ENCODE data around the gene VAT1L. TPM values are rescaled to one million over a fixed set of nuclear protein-coding genes. Genes with fewer than 3 reads are reported as not detected.

VAT1L gene
- total RNA-seq, 4 donors from 2014 or later = 0.89 to 4.7 (median 2.3) TPM

GRCh38 chr16:77871932-77872331 is 83.6 kb downstream of the VAT1L start:
- no peaks in the 10 kb centered on the region for H3K4me1 ChIP-seq
- WGBS, 2 donors (ENCODE audit: low coverage in 1 of 2) = 100% methylated on average over 1 of the region's 1 CpG
- TF ChIP-seq EP300 (IDR thresholded peaks at IDR 0.05) = no peak
- TF ChIP-seq CTCF (IDR thresholded peaks at IDR 0.05) = no peak
- TF ChIP-seq POLR2A (IDR thresholded peaks at IDR 0.05) = no peak
- no peak for TF ChIP-seq POLR2AphosphoS5 (IDR thresholded peaks at IDR 0.05)
- no peaks in the 10 kb centered on the region for H3K9me3 ChIP-seq
- no peak for ATAC-seq
- no peak overlapping the region for H3K4me3 ChIP-seq
- H3K36me3 ChIP-seq = no peaks in the 10 kb centered on the region
- no peaks in the 10 kb centered on the region for H3K27me3 ChIP-seq
- H3K27ac ChIP-seq = no peak overlapping the region

- H3K36me3 ChIP-seq = no peaks in the 10 kb centered on the region
- TF ChIP-seq CTCF (IDR thresholded peaks at IDR 0.05) (no peak), POLR2AphosphoS5 (IDR thresholded peaks at IDR 0.05) (no peak), EP300 (IDR thresholded peaks at IDR 0.05) (no peak), POLR2A (IDR thresholded peaks at IDR 0.05) (no peak)
- no peak for ATAC-seq
- H3K9me3 ChIP-seq = no peaks in the 10 kb centered on the region
- no peaks in the 10 kb centered on the region for H3K4me1 ChIP-seq
- WGBS, 2 donors (ENCODE audit: low coverage in 1 of 2) = 82 to 86% methylated on average over 3 of the region's 3 CpGs
- H3K27me3 ChIP-seq = no peaks in the 10 kb centered on the region
- H3K27ac ChIP-seq = no peak overlapping the region
- no peak overlapping the region for H3K4me3 ChIP-seq
Measured at GRCh38 chr16:77873066-77873465, 84.7 kb downstream of the VAT1L start.

GRCh38 chr16:77874347-77874746 is 86.0 kb downstream of the VAT1L start:
- H3K27me3 ChIP-seq = no peaks in the 10 kb centered on the region
- TF ChIP-seq CTCF (IDR thresholded peaks at IDR 0.05) (no peak), POLR2A (IDR thresholded peaks at IDR 0.05) (no peak), EP300 (IDR thresholded peaks at IDR 0.05) (no peak), POLR2AphosphoS5 (IDR thresholded peaks at IDR 0.05) (no peak)
- no peaks in the 10 kb centered on the region for H3K36me3 ChIP-seq
- no peak for ATAC-seq
- 90 to 100% methylated on average over 1 of the region's 1 CpG for WGBS, 2 donors (ENCODE audit: low coverage in 1 of 2)
- H3K9me3 ChIP-seq = no peaks in the 10 kb centered on the region
- H3K4me3 ChIP-seq = no peak overlapping the region
- no peak overlapping the region for H3K27ac ChIP-seq
- H3K4me1 ChIP-seq = no peaks in the 10 kb centered on the region

- TF ChIP-seq POLR2AphosphoS5 (IDR thresholded peaks at IDR 0.05) (no peak), CTCF (IDR thresholded peaks at IDR 0.05) (no peak), EP300 (IDR thresholded peaks at IDR 0.05) (no peak), POLR2A (IDR thresholded peaks at IDR 0.05) (no peak)
- H3K4me1 ChIP-seq = no peaks in the 10 kb centered on the region
- ATAC-seq = no peak
- WGBS, 2 donors (ENCODE audit: low coverage in 1 of 2) = 76 to 87% methylated on average over 2 of the region's 2 CpGs
- no peak overlapping the region for H3K27ac ChIP-seq
- H3K27me3 ChIP-seq = no peaks in the 10 kb centered on the region
- no peaks in the 10 kb centered on the region for H3K36me3 ChIP-seq
- H3K9me3 ChIP-seq = no peaks in the 10 kb centered on the region
- H3K4me3 ChIP-seq = no peak overlapping the region
Measured at GRCh38 chr16:77876776-77877175, 88.4 kb downstream of the VAT1L start.

- no peak for ATAC-seq
- no peak overlapping the region for H3K27ac ChIP-seq
- no peaks in the 10 kb centered on the region for H3K27me3 ChIP-seq
- TF ChIP-seq POLR2A (IDR thresholded peaks at IDR 0.05) = no peak
- no peak for TF ChIP-seq EP300 (IDR thresholded peaks at IDR 0.05)
- no peak for TF ChIP-seq CTCF (IDR thresholded peaks at IDR 0.05)
- TF ChIP-seq POLR2AphosphoS5 (IDR thresholded peaks at IDR 0.05) = no peak
- no peak overlapping the region for H3K4me3 ChIP-seq
- WGBS, 2 donors (ENCODE audit: low coverage in 1 of 2) = 59 to 68% methylated on average over 7 of the region's 7 CpGs
- H3K36me3 ChIP-seq = no peaks in the 10 kb centered on the region
- no peaks in the 10 kb centered on the region for H3K9me3 ChIP-seq
- no peaks in the 10 kb centered on the region for H3K4me1 ChIP-seq
Measured at GRCh38 chr16:77877712-77878347, 89.5 kb downstream of the VAT1L start.
